B cell (primary cell): ENCODE measurements around the gene CDK5RAP2. TPM values are rescaled to one million over a fixed set of nuclear protein-coding genes. Genes with fewer than 3 reads are reported as not detected.

ENCODE experiments used
- ATAC-seq: fragments of 200-7000 bp; cut with Tn5 transposase; one replicate; pipeline ENCODE4 v1.10.0; 2021; ENCODE audit warnings: low read depth, mild to moderate bottlenecking, moderate number of reproducible peaks, moderate library complexity
- CTCF ChIA-PET: fragments of 350-600 bp; sonication (Branson Sonifier 250); formaldehyde crosslinking; loops from one replicate; lab custom pipeline; 2021; ENCODE audit warnings: antibody characterized with exemption, inconsistent platforms; lab: Charles Lee
- POLR2A ChIA-PET: fragments of 350-600 bp; sonication (Branson Sonifier 250); formaldehyde crosslinking; loops from one replicate; lab custom pipeline; 2021; ENCODE audit warnings: antibody characterized with exemption; lab: Charles Lee
- DNase-seq: peaks from one replicate; pipeline ENCODE4 v3.0.0; 2013
- H2AFZ ChIP-seq: 2 replicates; pipeline ENCODE4 v1.6.1; 2012; ENCODE audit warnings: mild to moderate bottlenecking, low read depth, low read length; ENCODE audit not compliant: insufficient read depth, poor library complexity, severe bottlenecking
- H3K27ac ChIP-seq, 2 donors: 1 replicate in 1 of 2; 2 replicates in 1 of 2; pipeline ENCODE4 v1.5.1; 2012 to 2013; ENCODE audit warnings: low read length in 2 of 2, mild to moderate bottlenecking in 2 of 2, moderate library complexity in 1 of 2
- H3K27me3 ChIP-seq, 4 experiments: fragments of 200-600 bp in 1 of 4; sonication (generic) in 1 of 4; replicated peaks in 1 of 4; 1 replicate in 2 of 4; 2 replicates in 2 of 4; pipeline versions ENCODE4 v1.6.1 to v1.7.0; 2013 to 2016; ENCODE audit warnings: low read length in 3 of 4, mild to moderate bottlenecking in 2 of 4, mixed read lengths in 1 of 4, moderate library complexity in 1 of 4; ENCODE audit not compliant: insufficient read depth in 4 of 4, control insufficient read depth in 3 of 4; ENCODE audit errors: control extremely low read depth in 1 of 4
- H3K36me3 ChIP-seq, 2 experiments: replicated peaks in 1 of 2; 1 replicate in 1 of 2; 2 replicates in 1 of 2; pipeline versions ENCODE4 v1.6.1 to v1.7.1; 2013; ENCODE audit warnings: low read length in 1 of 2; ENCODE audit not compliant: insufficient read depth in 2 of 2, control insufficient read depth in 1 of 2; ENCODE audit errors: control extremely low read depth in 1 of 2, extremely low read depth in 1 of 2
- H3K4me1 ChIP-seq, 2 donors: fragments of 200-600 bp in 1 of 2; sonication (generic) in 1 of 2; 1 replicate in 1 of 2; 2 replicates in 1 of 2; pipeline versions ENCODE4 v1.5.1 to v1.6.1; 2013 to 2017; ENCODE audit warnings: low read length in 2 of 2; ENCODE audit not compliant: control insufficient read depth in 2 of 2, insufficient read depth in 2 of 2
- H3K4me2 ChIP-seq: replicated peaks from 2 replicates; pipeline ENCODE3; 2012; ENCODE audit warnings: mild to moderate bottlenecking, low read depth, low read length; ENCODE audit not compliant: poor library complexity, severe bottlenecking
- H3K4me3 ChIP-seq, 5 experiments: fragments of 200-600 bp in 1 of 5; sonication (generic) in 1 of 5; 1 replicate in 3 of 5; 2 replicates in 2 of 5; pipeline versions ENCODE4 v1.5.1 to v1.7.0; 2011 to 2016; ENCODE audit warnings: low read length in 4 of 5, mild to moderate bottlenecking in 4 of 5, low read depth in 2 of 5, control low read depth in 1 of 5, moderate library complexity in 1 of 5; ENCODE audit not compliant: insufficient read depth in 1 of 5; ENCODE audit errors: control extremely low read depth in 1 of 5, extremely low read depth in 1 of 5
- H3K79me2 ChIP-seq: fragments of 200-600 bp; sonication (generic); one replicate; pipeline ENCODE4 v1.6.0; 2016; ENCODE audit warnings: low read length; ENCODE audit not compliant: control insufficient read depth, insufficient read depth
- H3K9ac ChIP-seq: fragments of 200-600 bp; sonication (generic); 2 replicates; pipeline ENCODE4 v1.6.1; 2017; ENCODE audit warnings: mild to moderate bottlenecking, low read length, moderate library complexity
- H3K9me3 ChIP-seq, 3 donors: one replicate each; pipeline versions ENCODE4 v1.6.1 to v1.7.1; 2013; ENCODE audit warnings: low read length in 2 of 3; ENCODE audit not compliant: control insufficient read depth in 2 of 3, insufficient read depth in 1 of 3; ENCODE audit errors: control extremely low read depth in 1 of 3
- H4K20me1 ChIP-seq: 2 replicates; pipeline ENCODE4 v1.6.0; 2012; ENCODE audit warnings: mild to moderate bottlenecking, low read length; ENCODE audit not compliant: insufficient read depth, control insufficient read depth, poor library complexity, severe bottlenecking
- H3K27ac Mint-ChIP-seq: one replicate; pipeline ENCODE4 v1.8.0; 2021; ENCODE audit warnings: mixed read lengths
- H3K27me3 Mint-ChIP-seq: one replicate; pipeline ENCODE4 v1.8.0; 2021; ENCODE audit warnings: mixed read lengths
- H3K4me1 Mint-ChIP-seq: one replicate; pipeline ENCODE4 v1.8.0; 2021; ENCODE audit warnings: mixed read lengths
- H3K4me3 Mint-ChIP-seq: one replicate; pipeline ENCODE4 v1.8.0; 2021; ENCODE audit warnings: mixed read lengths
- H3K9me3 Mint-ChIP-seq: one replicate; pipeline ENCODE4 v1.8.0; 2022; ENCODE audit warnings: mixed read lengths; ENCODE audit not compliant: insufficient read depth
- CTCF ChIP-seq: fragments of 200-600 bp; IDR thresholded peaks from one replicate; pipeline ENCODE4 v1.8.0; 2022; ENCODE audit warnings: antibody characterized with exemption, mild to moderate bottlenecking
- EZH2 ChIP-seq: IDR thresholded peaks from 2 replicates; pipeline ENCODE4 v1.6.1; 2012; ENCODE audit warnings: borderline replicate concordance, low read depth, mild to moderate bottlenecking, moderate library complexity, low read length; ENCODE audit not compliant: insufficient read depth, poor library complexity, severe bottlenecking
- WGBS: methylation state at CpG from one replicate; pipeline ENCODE4 v1.1.5; 2013; ENCODE audit warnings: missing lambda C conversion rate; ENCODE audit not compliant: insufficient coverage; 5-methylcytosine and 5-hydroxymethylcytosine counted together
- intact Hi-C: fragments of 100-400 bp; cut with micrococcal nuclease; formaldehyde crosslinking; loops from one replicate; pipeline ENCODE4 v1.10.0; 2022
- polyA plus RNA-seq: library from polyadenylated mRNA; depleted of rRNA; stranded (reverse); fragments of >200 nt; gene quantifications from 2 replicates; pipeline ENCODE4 v1.2.3, GENCODE V29; 2012
- total RNA-seq, 2 donors: library from RNA; stranded (reverse); fragments of 120-200 nt in 1 of 2; gene quantifications; 1 replicate in 1 of 2; 2 replicates in 1 of 2; pipeline versions ENCODE4 v1.2.3 to v1.2.4, GENCODE V29; 2013 to 2022

The CDK5RAP2 gene
- total and polyA plus RNA-seq, 2 donors (not counting 1 experiment from before 2014, with no cell fraction given): 31.3 to 122 TPM

- POLR2A ChIA-PET: no interaction called here
- DNase-seq: no peak
- no peaks in the 10 kb centered on the region for H3K27me3 Mint-ChIP-seq
Observed at GRCh38 chr9:120628207-120628924, 48.4 kb upstream of the CDK5RAP2 start.

More at GRCh38 chr9:120628207-120628924, 48.4 kb upstream of the CDK5RAP2 start:
- Histone ChIP-seq H3K9ac (no peak overlapping the region), H3K27me3 (no peaks in the 10 kb centered on the region), H3K79me2 (no peaks in the 10 kb centered on the region), H3K4me1 (no peaks in the 10 kb centered on the region), H3K27ac (no peak overlapping the region), H3K4me2 (no peak overlapping the region), H3K4me3 (no peak overlapping the region), H3K36me3 (no peaks in the 10 kb centered on the region), H4K20me1 (no peaks in the 10 kb centered on the region), H3K9me3 (no peaks in the 10 kb centered on the region), H2AFZ (no peak overlapping the region)
- ATAC-seq: no peak
- WGBS: no CpG with 5 or more reads among the region's 4 CpGs
- intact Hi-C loops: no loop called here
- CTCF ChIA-PET: interaction anchor here (1.0 kb wide), 1 partner anchor 8 kb away, joined by 4 read pairs; no protein-coding TSS in a partner anchor
- no peak for TF ChIP-seq EZH2
- TF ChIP-seq CTCF: no peak
- no peaks in the 10 kb centered on the region for H3K9me3 Mint-ChIP-seq
- no peaks in the 10 kb centered on the region for H3K4me1 Mint-ChIP-seq
- H3K4me3 Mint-ChIP-seq: no peak overlapping the region
- no peak overlapping the region for H3K27ac Mint-ChIP-seq
